Heart left ventricle (tissue), 16 donors: ENCODE results near the gene FBH1. TPM values are rescaled to one million over a fixed set of nuclear protein-coding genes. Genes with fewer than 3 reads are reported as not detected.
A peak's percentile ranks its signal among the peaks of the same experiment; 100 is the strongest.

Experiments used
- ATAC-seq, 4 donors: fragments of 200-7000 bp; cut with Tn5 transposase; one replicate each; pipeline ENCODE4 v1.9.1; 2020 to 2022; ENCODE audit warnings: moderate library complexity in 4 of 4, mild to moderate bottlenecking in 3 of 4, moderate number of reproducible peaks in 1 of 4
- DNase-seq, 5 donors: peaks; one replicate each; pipeline ENCODE4 v3.0.0-alpha.2; 2020
- H3K27ac ChIP-seq, 12 donors: fragments of 200-600 bp; sonication (generic) in 4 of 12; one replicate each; pipeline versions ENCODE4 v1.5.0 to v1.8.0; 2016 to 2022; ENCODE audit warnings: mild to moderate bottlenecking in 2 of 12
- H3K27me3 ChIP-seq, 9 donors: fragments of 200-600 bp; sonication (generic) in 2 of 9; one replicate each; pipeline versions ENCODE4 v1.5.1 to v1.8.0; 2016 to 2022; ENCODE audit warnings: mild to moderate bottlenecking in 3 of 9
- H3K36me3 ChIP-seq, 9 donors: fragments of 200-600 bp; sonication (generic) in 2 of 9; one replicate each; pipeline versions ENCODE4 v1.5.0 to v1.8.0; 2018 to 2022; ENCODE audit warnings: mild to moderate bottlenecking in 2 of 9
- H3K4me1 ChIP-seq, 12 donors: fragments of 200-600 bp; sonication (generic) in 4 of 12; one replicate each; pipeline versions ENCODE4 v1.5.0 to v1.8.0; 2016 to 2022; ENCODE audit warnings: mild to moderate bottlenecking in 3 of 12
- H3K4me3 ChIP-seq, 12 donors: fragments of 200-600 bp; sonication (generic) in 4 of 12; one replicate each; pipeline versions ENCODE4 v1.5.0 to v1.8.0; 2017 to 2022; ENCODE audit warnings: mild to moderate bottlenecking in 9 of 12, moderate library complexity in 4 of 12
- H3K9me3 ChIP-seq, 12 donors: fragments of 200-600 bp; sonication (generic) in 4 of 12; one replicate each; pipeline versions ENCODE4 v1.5.0 to v1.8.0; 2016 to 2022; ENCODE audit warnings: mild to moderate bottlenecking in 1 of 12
- POLR2A ChIP-seq, 2 donors: fragments of 450-650 bp; IDR thresholded peaks; one replicate each; pipeline ENCODE4 v1.6.1; 2017; ENCODE audit warnings: antibody characterized with exemption in 2 of 2, mild to moderate bottlenecking in 2 of 2, moderate library complexity in 2 of 2
- WGBS, 4 donors: extraction: QIAGEN DNeasy Blood & Tissue Kit in 2 of 4; methylation state at CpG; one replicate each; pipeline versions ENCODE4 v1.1.5 to v1.1.7; 2013 to 2018; 5-methylcytosine and 5-hydroxymethylcytosine counted together
- intact Hi-C, 10 donors: fragments of 100-400 bp; cut with DNase I; formaldehyde crosslinking; loops; one replicate each; pipeline versions ENCODE4 v1.11.1 to v1.14.2; 2022
- polyA plus RNA-seq, 2 donors: library from polyadenylated mRNA; stranded (reverse); fragments of 200-250 nt; gene quantifications; one replicate each; pipeline ENCODE4 v1.2.3, GENCODE V29; 2013
- total RNA-seq, 9 donors: library from RNA; depleted of rRNA in 2 of 9; stranded (reverse); fragments of >200 nt in 2 of 9; fragmentation: NEBNext Ultra II Directional in 3 of 9; extraction: Animal tissue kit (Norgen Biotek cat#: 25700) in 3 of 9; gene quantifications; one replicate each; pipeline versions ENCODE4 v1.1.0 to v1.2.4, GENCODE V29; 2016 to 2023
- TF ChIP-seq, protein P1 (sequence below), 12 donors: fragments of 200-600 bp; sonication (generic) in 4 of 12; IDR thresholded peaks; one replicate each; pipeline versions ENCODE4 v1.5.0 to v1.8.0; 2018 to 2022; ENCODE audit warnings: antibody characterized with exemption in 12 of 12, mild to moderate bottlenecking in 5 of 12
- donor health status: ischemic (EF 13 %, LVEDD 7.1; RV severe dilation, severe dysfunction).
- donor health status: healthy with polysubstance abuse.
- donor health status: DM: no; HTN: yes; CAD: no.
- donor health status: DM: no; HTN: no; CAD: no.
- donor health status: ischemic (EF 25% LVEDD 6.9; RV normal size, moderate dysfunction).
- donor health status: ischemic (EF 25% LVEDD 5.7; RV mildly dilated, moderate dysfunction).
- donor health status: healthy.
- donor health status: DM: yes; HTN: yes; CAD: no.
- donor health status: ischemic (EF 35%, LVEDD 5.7; RV mildly dilated, moderate dysfunction).
- donor health status: nonischemic (EF 11% LVEDD 7.7; RV severe dilation, severe dysfunction).
- donor health status: DM: yes; HTN: yes; CAD: no.
- donor health status: PGD.
- donor health status: ischemic (EF 29% LVEDD 5.4; RV normal size, mild dysfunction).
- donor health status: nonischemic (EF 23%, LVEDD 6.1; RV moderate dilation, normal function).

FBH1 gene
- total and polyA plus RNA-seq, 11 donors = 57.4 to 111 (median 83.5) TPM

DNA sequence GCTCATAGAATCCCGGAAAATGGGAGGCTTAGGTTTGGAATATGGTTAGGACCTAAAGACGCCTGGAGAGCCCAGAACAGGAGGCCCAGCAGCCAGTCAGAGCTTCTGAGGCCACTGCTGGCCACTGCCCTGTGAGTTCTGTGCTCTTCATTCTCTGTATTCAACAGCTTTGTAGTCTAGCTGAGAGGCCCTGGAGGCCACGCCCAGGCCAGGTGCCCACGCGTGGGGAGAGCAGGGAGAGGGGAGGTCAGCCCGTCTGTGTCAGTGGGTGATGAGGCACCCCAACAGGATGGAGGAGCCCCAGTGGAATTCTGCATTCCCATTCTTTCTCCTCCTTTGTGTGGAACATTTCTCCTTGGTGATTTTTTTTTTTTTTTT is 58.2 kb downstream of the FBH1 start:
- intact Hi-C loops = loop anchor here (2.0 to 10.0 kb wide), 6 partner anchors 67 to 453 kb away; partner anchors contain the start of gene RBM17 (in 6 of the 10)
- no peak overlapping the region for H3K27ac ChIP-seq
- WGBS, 4 donors = 84 to 93% (median 90%) methylated on average over 6 of the region's 6 CpGs
- ATAC-seq (no peak), DNase-seq (no peak)
- peaks cover 4 to 65% (median 40%) of the 10 kb centered on the region in 12 donors for H3K4me1 ChIP-seq
- no peaks in the 10 kb centered on the region for H3K9me3 ChIP-seq
- H3K36me3 ChIP-seq = peaks cover 0 to 20% (median 4%) of the 10 kb centered on the region in 9 donors
- H3K4me3 ChIP-seq = no peak overlapping the region
- TF ChIP-seq, protein P1, sequence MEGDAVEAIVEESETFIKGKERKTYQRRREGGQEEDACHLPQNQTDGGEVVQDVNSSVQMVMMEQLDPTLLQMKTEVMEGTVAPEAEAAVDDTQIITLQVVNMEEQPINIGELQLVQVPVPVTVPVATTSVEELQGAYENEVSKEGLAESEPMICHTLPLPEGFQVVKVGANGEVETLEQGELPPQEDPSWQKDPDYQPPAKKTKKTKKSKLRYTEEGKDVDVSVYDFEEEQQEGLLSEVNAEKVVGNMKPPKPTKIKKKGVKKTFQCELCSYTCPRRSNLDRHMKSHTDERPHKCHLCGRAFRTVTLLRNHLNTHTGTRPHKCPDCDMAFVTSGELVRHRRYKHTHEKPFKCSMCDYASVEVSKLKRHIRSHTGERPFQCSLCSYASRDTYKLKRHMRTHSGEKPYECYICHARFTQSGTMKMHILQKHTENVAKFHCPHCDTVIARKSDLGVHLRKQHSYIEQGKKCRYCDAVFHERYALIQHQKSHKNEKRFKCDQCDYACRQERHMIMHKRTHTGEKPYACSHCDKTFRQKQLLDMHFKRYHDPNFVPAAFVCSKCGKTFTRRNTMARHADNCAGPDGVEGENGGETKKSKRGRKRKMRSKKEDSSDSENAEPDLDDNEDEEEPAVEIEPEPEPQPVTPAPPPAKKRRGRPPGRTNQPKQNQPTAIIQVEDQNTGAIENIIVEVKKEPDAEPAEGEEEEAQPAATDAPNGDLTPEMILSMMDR (IDR thresholded peaks at IDR 0.05) = no peak
- TF ChIP-seq POLR2A (IDR thresholded peaks at IDR 0.05) = no peak
- H3K27me3 ChIP-seq = no peaks in the 10 kb centered on the region

DNA sequence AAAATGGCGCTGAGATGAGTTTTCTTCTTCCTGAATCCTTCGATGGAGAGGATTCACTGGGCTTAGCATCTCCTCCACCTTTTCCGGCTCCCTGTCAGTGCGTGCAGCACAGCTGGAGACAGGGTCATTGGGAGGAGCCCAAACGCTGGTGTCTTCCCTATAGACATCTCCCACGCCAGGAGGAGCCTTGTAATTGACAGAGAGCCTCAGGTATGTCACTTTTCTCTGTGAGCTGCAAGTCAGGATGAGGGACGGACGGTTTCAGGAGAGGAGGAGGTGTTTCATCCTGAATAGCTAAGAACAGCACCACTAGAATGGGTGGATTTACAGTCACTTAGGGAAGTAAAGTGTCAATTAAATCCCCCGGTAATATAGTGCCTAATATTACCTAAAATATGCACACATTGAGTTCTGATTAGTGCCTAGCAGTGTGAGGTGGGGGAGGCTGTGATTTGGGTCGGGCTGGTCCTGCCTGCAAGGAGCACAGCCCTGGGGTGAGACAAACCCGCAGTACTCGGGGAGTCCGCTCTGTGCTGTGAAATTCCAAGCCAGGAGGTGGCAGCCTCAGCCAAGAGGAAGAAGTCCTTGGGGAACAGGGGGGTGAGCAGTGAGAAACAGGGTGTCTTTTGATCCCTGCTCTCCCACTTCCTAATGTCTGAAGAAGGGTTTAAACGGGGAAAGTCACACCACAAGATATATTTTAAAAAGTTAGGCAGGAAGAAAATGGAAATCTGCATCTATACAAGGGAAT is 59.1 kb downstream of the FBH1 start:
- 51 to 56% (median 54%) methylated on average over 14 of the region's 14 CpGs for WGBS, 4 donors
- DNase-seq (peak; percentile 60 to 79 (median 68)), ATAC-seq (peak in 3 of 4 donors; percentile 28 to 50 (median 42))
- Histone ChIP-seq H3K4me3 (no peak overlapping the region), H3K27ac (no peak overlapping the region), H3K9me3 (no peaks in the 10 kb centered on the region), H3K4me1 (peaks cover 0 to 55% (median 30%) of the 10 kb centered on the region in 12 donors), H3K27me3 (no peaks in the 10 kb centered on the region), H3K36me3 (peaks cover 0 to 30% (median 5%) of the 10 kb centered on the region in 9 donors)
- intact Hi-C loops = loop anchor here (2.0 to 10.0 kb wide), 6 partner anchors 66 to 452 kb away; partner anchors contain the start of gene RBM17 (in 6 of the 10)
- TF ChIP-seq, protein P1 (IDR thresholded peaks at IDR 0.05) = peak; percentile 7 to 65 (median 40)
- no peak for TF ChIP-seq POLR2A (IDR thresholded peaks at IDR 0.05)

DNA sequence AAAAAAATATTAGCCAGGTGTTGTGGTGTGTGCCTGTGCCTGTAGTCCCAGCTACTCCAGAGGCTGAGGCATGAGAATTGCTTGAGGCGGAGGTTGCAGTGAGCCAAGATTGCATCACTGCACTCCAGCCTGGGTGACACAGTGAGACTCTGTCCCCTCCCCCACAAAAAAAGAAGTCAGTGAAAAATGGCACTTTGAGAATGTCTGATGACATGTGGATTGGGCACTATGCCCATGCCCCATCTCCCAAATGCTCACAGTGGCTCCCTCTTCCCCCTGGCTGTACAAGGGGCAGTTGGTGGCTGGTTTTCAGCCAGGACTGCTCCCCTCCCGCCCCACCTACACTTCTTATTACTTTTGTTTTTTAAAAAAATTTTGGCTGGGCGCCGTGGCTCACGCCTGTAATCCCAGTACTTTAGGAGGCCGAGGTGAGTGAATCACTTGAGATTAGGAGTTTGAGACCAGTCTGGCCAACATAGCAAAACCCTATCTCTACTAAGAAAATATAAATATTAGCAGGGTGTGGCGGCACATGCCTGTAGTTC is 61.2 kb downstream of the FBH1 start:
- Histone ChIP-seq H3K9me3 (no peaks in the 10 kb centered on the region), H3K4me3 (no peak overlapping the region), H3K27ac (peak overlapping the region in 4 of 12 donors; percentile 15 to 56 (median 42)), H3K4me1 (peaks cover 0 to 35% (median 13%) of the 10 kb centered on the region in 12 donors), H3K36me3 (peaks cover 0 to 44% (median 10%) of the 10 kb centered on the region in 9 donors), H3K27me3 (no peaks in the 10 kb centered on the region)
- DNase-seq (peak in 1 of 5 donors; percentile 54), ATAC-seq (peak; percentile 31 to 88 (median 70))
- TF ChIP-seq POLR2A (IDR thresholded peaks at IDR 0.05) = no peak
- TF ChIP-seq, protein P1 (IDR thresholded peaks at IDR 0.05) = no peak
- 79 to 86% (median 81%) methylated on average over 7 of the region's 7 CpGs for WGBS, 4 donors
- intact Hi-C loops = loop anchor here in 1 of 10 donors (10.0 kb wide), 1 partner anchor 54 kb away; no protein-coding TSS in a partner anchor
